DND-41 (cell line): ENCODE results near the gene GPRC5A.

Source experiments
- CTCF ChIP-seq: IDR thresholded peaks from 2 replicates; pipeline ENCODE4 v1.5.1; 2012; ENCODE audit warnings: borderline replicate concordance, low read length, moderate library complexity, mild to moderate bottlenecking; ENCODE audit not compliant: poor library complexity, severe bottlenecking; ENCODE audit errors: extremely low read depth
- EZH2 ChIP-seq: IDR thresholded peaks from 3 replicates; pipeline ENCODE4 v1.6.1; 2012; ENCODE audit warnings: borderline replicate concordance, low read depth, mild to moderate bottlenecking, moderate library complexity, low read length, inconsistent platforms; ENCODE audit not compliant: severe bottlenecking

GRCh38 chr12:12941450-12942350 is 50.3 kb downstream of the GPRC5A start:
- TF ChIP-seq EZH2 (no peak), CTCF (no peak)
